K562 treated with DMSO at 1 percent for 48 hours (cell line): ENCODE results near the gene LCN9. TPM values are rescaled to one million over a fixed set of nuclear protein-coding genes. Genes with fewer than 3 reads are reported as not detected.

Experiments
- total RNA-seq: library from RNA; unstranded; fragments of 300-600 nt; gene quantifications from 2 replicates; pipeline ENCODE4 v1.2.3, GENCODE V29; 2022; ENCODE audit warnings: low replicate concordance; ENCODE audit errors: extremely low read depth

The LCN9 gene, protein sequence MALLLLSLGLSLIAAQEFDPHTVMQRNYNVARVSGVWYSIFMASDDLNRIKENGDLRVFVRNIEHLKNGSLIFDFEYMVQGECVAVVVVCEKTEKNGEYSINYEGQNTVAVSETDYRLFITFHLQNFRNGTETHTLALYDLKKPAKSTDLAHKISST
- total RNA-seq, result not detected in 2 replicates

DNA sequence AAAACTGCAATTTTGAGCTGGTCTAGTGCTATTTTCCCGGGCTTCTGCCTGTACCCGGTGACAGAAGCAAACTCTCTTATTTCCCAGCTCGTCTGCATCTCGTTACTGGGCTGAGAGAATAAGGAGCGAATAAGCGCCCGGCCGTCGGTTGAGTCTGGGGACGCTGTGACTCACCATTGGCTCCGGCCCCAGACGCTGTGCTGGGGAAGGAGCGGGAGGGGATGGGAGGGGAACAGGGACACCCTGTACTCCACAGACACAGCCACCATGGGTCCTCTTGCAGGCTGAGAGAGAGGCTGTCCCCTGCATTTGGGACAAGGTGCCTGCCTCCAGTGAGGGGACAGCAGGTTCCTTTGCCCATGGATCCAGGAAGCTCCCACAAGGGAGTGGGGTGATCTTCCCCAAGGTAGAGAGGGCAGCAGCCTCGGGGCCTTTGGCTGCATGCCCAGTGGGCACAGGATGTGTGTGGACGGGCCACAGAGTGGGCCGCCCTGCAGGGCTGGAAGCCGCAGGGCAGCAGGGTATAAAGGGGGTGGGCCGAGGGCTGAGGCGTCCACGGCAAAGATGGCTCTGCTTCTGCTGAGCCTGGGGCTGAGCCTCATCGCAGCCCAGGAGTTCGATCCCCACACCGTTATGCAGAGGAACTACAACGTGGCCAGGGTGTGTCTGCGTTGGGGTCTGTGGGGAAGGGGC lies at the start of gene LCN9:
Gene LCN9 (plus strand): TSS at position 552 of the 693 bp plus-strand sequence. CDS start 13 bp downstream, at position 565.

DNA sequence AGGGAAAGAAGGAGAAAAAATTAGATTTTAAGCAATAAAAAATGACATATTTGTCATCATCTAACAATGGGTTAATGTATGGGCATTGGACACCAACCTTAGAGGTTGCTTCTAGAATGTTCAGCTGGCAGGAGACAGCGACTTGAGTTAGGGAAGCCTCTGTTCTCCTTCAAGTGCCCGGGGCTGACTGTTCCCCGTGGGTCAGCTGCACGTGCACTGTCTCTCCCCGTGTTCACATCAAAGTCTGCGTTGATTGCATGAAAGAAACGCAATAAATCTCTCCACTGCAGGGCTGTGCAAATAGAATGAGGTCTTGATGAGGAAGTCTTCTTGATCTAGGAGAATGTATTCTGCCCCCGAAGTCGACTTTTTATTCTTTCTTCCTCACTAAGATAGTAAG lies 23.9 kb upstream of the LCN9 start, which contains the start of gene GLT6D1:
Gene GLT6D1 (minus strand): TSS at position 345 of the 400 bp plus-strand sequence. CDS start 353 bp downstream, outside the sequence.

DNA sequence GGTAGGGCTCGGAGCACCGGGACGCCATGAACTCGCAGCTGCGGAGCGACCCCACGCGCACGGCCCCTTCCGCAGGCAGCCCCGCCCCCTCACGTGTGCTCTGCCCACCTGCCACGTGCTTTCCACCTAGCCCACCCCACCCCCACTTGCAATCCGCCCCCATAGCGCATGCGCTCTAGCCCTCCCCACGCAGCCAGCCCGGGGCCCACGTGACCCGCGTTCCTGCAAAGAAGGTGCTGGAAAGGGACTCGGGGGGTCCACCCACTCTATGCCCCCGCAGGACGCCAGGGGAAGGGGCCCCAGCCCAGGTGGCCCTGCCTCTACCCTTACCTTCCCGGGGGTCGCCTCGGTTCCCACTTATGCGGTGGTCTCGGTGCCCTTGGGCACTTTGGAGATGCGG lies 36.3 kb downstream of the LCN9 start, which contains the start of gene SOHLH1:
Gene SOHLH1 (minus strand): TSS at position 42 of the 400 bp plus-strand sequence. CDS start 14 bp downstream, at position 28.

DNA sequence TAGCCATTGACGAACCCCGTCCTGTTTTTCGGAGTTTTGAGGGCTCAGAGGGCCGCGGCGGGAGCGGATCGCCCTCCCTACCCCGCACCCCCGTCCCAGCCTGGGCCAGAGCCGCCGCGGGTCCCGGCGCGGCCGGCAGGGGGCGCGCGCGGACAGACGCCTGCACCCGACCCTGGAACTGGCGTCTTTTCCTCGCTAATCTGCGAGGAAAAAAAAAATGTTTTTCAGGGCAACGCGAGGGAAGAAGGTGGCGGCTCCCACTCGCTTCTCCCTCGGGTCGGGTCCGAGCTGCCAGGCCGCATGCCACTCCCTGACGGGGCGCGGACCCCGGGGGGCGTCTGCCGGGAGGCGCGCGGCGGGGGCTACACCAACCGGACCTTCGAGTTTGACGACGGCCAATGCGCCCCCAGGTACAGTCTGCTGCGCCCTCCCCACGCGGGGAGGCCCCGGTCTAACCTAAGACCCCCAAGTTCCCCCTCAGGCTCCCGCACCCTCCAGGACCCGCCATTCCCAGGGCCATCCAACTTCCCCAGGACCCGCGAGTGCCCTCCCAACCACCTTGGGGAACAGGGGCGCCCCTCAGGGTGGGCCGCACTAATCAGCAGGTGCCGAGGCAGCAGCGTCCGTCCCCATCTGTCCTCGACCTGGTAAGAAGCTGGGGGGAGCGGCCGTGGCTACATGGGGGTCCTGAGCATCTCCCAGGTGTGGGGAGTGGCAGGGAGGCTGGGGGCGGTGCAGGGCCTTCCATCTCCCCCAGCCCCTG lies 39.0 kb downstream of the LCN9 start, which contains the start of gene KCNT1:
Gene KCNT1 (plus strand): TSS at position 227 of the 763 bp plus-strand sequence. CDS start 74 bp downstream, at position 301.

Other genes starting within 250 kb of the LCN9 start
- gene PPP1R26, start 183.5 kb upstream of the LCN9 start, total RNA-seq, result not detected in 2 replicates
- gene MRPS2, start 162.6 kb upstream of the LCN9 start, total RNA-seq, result not detected in 2 replicates
- not detected in 2 replicates for gene LCN1, start 141.9 kb upstream of the LCN9 start, total RNA-seq
- not detected in 2 replicates for gene OBP2A, start 117.2 kb upstream of the LCN9 start, total RNA-seq
- not detected in 2 replicates for gene PAEP, start 101.6 kb upstream of the LCN9 start, total RNA-seq
- not detected in 2 replicates for gene GLT6D1, start 23.8 kb upstream of the LCN9 start, total RNA-seq
- not detected in 2 replicates for gene SOHLH1, start 36.2 kb downstream of the LCN9 start, total RNA-seq
- gene KCNT1, start 38.9 kb downstream of the LCN9 start, total RNA-seq, result not detected in 2 replicates
- gene CAMSAP1, start 244.2 kb downstream of the LCN9 start, total RNA-seq, result not detected in 2 replicates